ENCODE measurements around the gene SP110.
A peak's percentile ranks its signal among the peaks of the same experiment; 100 is the strongest.

SP110 gene

GRCh38 chr2:230164139-230164538 lies 55.6 kb downstream of the SP110 start:
- no peak for DNase-seq

- no peak for DNase-seq
Measured at GRCh38 chr2:230162981-230163380, 56.8 kb downstream of the SP110 start.

- DNase-seq = no peak
Measured at GRCh38 chr2:230161184-230161583, 58.6 kb downstream of the SP110 start.

GRCh38 chr2:230160112-230160660 lies 59.6 kb downstream of the SP110 start:
- DNase-seq = peak; percentile 39

- DNase-seq = no peak
Measured at GRCh38 chr2:230158468-230158867, 61.3 kb downstream of the SP110 start.

GRCh38 chr2:230156782-230157699 lies 62.7 kb downstream of the SP110 start:
- no peak for DNase-seq

GRCh38 chr2:230155359-230155758 lies 64.4 kb downstream of the SP110 start:
- no peak for DNase-seq

- no peak for DNase-seq
Measured at GRCh38 chr2:230153390-230153976, 66.3 kb downstream of the SP110 start.

- no peak for DNase-seq
Measured at GRCh38 chr2:230152334-230152733, 67.5 kb downstream of the SP110 start.

- no peak for DNase-seq
Measured at GRCh38 chr2:230144355-230144754, 75.4 kb downstream of the SP110 start.

GRCh38 chr2:230140667-230141066 lies 79.1 kb downstream of the SP110 start:
- no peak for DNase-seq

GRCh38 chr2:230137902-230138539 lies 81.8 kb downstream of the SP110 start:
- no peak for DNase-seq

- DNase-seq = no peak
Measured at GRCh38 chr2:230135130-230135525, 84.7 kb downstream of the SP110 start.

- DNase-seq = no peak
Measured at GRCh38 chr2:230134496-230135129, 85.2 kb downstream of the SP110 start.

GRCh38 chr2:230131366-230131765 lies 88.4 kb downstream of the SP110 start:
- no peak for DNase-seq

GRCh38 chr2:230130668-230131364 lies 89.0 kb downstream of the SP110 start:
- DNase-seq = no peak

GRCh38 chr2:230129343-230129742 lies 90.4 kb downstream of the SP110 start:
- DNase-seq = no peak

GRCh38 chr2:230128623-230129342 lies 91.0 kb downstream of the SP110 start:
- no peak for DNase-seq

- no peak for DNase-seq
Measured at GRCh38 chr2:230127195-230127594, 92.6 kb downstream of the SP110 start.

GRCh38 chr2:230124757-230125431 lies 94.9 kb downstream of the SP110 start:
- peak; percentile 39 for DNase-seq

GRCh38 chr2:230124235-230124634 lies 95.5 kb downstream of the SP110 start:
- DNase-seq = no peak
